GM19035 (cell line): Measurements from ENCODE around the gene KCNJ3.

ENCODE experiments used
- ATAC-seq: cut with Tn5 transposase; IDR thresholded peaks from one replicate; pipeline ENCODE4 v1.9.1; 2021; ENCODE audit not compliant: unreplicated experiment

Gene KCNJ3

GRCh38 chr2:154706660-154707059, 8.2 kb downstream of the KCNJ3 start:
- no peak for ATAC-seq

- ATAC-seq, result no peak
These were observed 9.6 kb downstream of the KCNJ3 start for GRCh38 chr2:154707994-154708575.

- ATAC-seq, result no peak
These were observed 10.7 kb downstream of the KCNJ3 start for GRCh38 chr2:154709215-154709614.

- ATAC-seq, result no peak
These were observed 11.6 kb downstream of the KCNJ3 start for GRCh38 chr2:154710078-154710477.

- no peak for ATAC-seq
These were observed 12.2 kb downstream of the KCNJ3 start for GRCh38 chr2:154710685-154711084.

GRCh38 chr2:154713675-154714074, 15.2 kb downstream of the KCNJ3 start:
- ATAC-seq, result no peak

GRCh38 chr2:154720651-154721050, 22.2 kb downstream of the KCNJ3 start:
- ATAC-seq, result no peak

GRCh38 chr2:154724194-154724797, 25.8 kb downstream of the KCNJ3 start:
- ATAC-seq, result no peak

- ATAC-seq, result no peak
These were observed 41.9 kb downstream of the KCNJ3 start for GRCh38 chr2:154740361-154740760.

- ATAC-seq, result no peak
These were observed 60.4 kb downstream of the KCNJ3 start for GRCh38 chr2:154758871-154759270.

GRCh38 chr2:154762638-154763037, 64.1 kb downstream of the KCNJ3 start:
- no peak for ATAC-seq

GRCh38 chr2:154771664-154772284, 73.3 kb downstream of the KCNJ3 start:
- ATAC-seq, result no peak

GRCh38 chr2:154776825-154777224, 78.3 kb downstream of the KCNJ3 start:
- no peak for ATAC-seq

GRCh38 chr2:154794406-154794805, 95.9 kb downstream of the KCNJ3 start:
- no peak for ATAC-seq

- ATAC-seq, result no peak
These were observed 97.2 kb downstream of the KCNJ3 start for GRCh38 chr2:154795651-154796050.

- ATAC-seq, result no peak
These were observed 106.0 kb downstream of the KCNJ3 start for GRCh38 chr2:154804451-154804850.

- no peak for ATAC-seq
These were observed 115.1 kb downstream of the KCNJ3 start for GRCh38 chr2:154813636-154814035.

- no peak for ATAC-seq
These were observed 116.4 kb downstream of the KCNJ3 start for GRCh38 chr2:154814856-154815255.

- no peak for ATAC-seq
These were observed 126.9 kb downstream of the KCNJ3 start for GRCh38 chr2:154825358-154825757.

GRCh38 chr2:154826827-154827226, 128.3 kb downstream of the KCNJ3 start:
- no peak for ATAC-seq

- no peak for ATAC-seq
These were observed 128.8 kb downstream of the KCNJ3 start for GRCh38 chr2:154827286-154827685.

- no peak for ATAC-seq
These were observed 134.2 kb downstream of the KCNJ3 start for GRCh38 chr2:154832711-154833110.

GRCh38 chr2:154836632-154837031, 138.1 kb downstream of the KCNJ3 start:
- ATAC-seq, result no peak
